T-helper 22 cell (primary cell): ENCODE data around the gene ETS2.

Experiments
- DNase-seq: peaks from one replicate; pipeline ENCODE4 v3.0.0-alpha.2; 2020; ENCODE audit warnings: low read depth

The ETS2 gene

DNA sequence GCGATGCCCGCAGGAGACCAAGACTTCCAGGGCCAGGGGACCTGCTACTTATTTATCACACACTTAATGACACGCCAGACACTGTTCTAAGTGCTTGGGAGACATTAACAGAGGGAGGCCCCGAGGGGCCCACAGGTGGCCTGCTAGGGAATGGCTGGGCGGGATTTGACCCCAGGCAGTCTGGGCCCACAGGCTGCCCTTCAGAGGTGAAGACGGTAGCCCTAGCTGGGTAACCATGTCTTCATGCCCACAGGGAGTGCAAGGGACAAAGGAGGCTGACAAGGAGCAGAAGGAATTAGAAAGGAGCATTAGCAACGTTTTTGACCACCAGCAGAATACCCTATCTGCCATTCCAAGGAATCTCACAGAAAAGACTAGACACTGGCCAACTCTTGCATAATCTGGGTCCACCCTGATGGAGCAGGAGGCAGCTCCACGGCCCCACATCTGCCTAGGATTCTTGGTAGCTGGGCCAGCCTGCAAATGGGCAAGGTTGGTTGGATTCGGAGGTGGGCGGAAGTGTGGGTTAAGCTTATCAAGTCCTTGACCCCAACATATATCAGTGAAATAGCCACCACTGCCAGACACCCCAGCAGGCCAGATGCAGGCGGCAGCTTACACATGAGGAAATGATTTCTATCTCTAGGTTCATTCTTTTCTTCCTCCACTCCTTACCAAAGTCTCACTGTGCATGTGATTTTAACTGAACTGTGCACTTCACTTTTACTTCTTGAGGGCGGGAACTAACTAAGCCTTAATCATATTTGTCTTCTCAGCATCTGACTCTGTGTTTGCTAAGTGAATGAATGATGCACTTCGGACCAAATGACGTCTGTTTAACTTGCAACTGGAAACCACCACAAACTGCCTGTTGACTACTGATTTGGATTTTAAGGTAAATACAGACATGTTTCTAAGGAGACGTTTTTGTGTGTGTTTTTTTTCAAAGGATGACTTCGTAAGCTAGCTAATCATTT lies 3.4 kb upstream of the ETS2 start:
- DNase-seq: no peak

DNA sequence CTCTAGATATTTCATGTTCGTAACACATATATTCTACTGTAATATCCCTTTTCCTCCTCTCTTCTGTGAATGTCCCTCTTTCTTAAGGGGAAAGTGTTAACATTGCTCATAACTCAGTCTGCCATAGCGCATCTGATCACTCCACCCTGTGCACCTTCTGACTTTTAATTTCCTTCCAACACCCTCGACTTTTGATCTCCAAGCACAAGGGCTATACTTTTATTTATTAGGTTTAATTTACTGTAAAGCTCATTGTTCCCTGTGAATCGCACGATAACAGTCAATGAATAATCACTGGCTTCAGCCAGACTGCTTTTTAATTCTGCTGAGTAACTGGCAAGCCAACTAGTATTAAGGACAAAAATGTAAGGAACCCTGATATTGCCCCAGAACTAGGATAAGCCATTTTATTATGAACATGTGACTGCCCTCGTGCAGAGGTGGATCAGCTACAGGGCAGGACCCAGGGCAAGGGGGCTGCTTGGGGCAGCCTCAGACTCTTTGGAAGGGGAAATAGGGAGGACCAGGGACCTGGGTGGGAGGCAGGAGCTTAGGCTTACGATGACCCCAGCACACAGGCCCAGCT lies 2.6 kb upstream of the ETS2 start:
- no peak for DNase-seq

GRCh38 chr21:38804030-38804788 lies 1.5 kb upstream of the ETS2 start:
- DNase-seq: no peak

GRCh38 chr21:38804789-38805327 lies 871 bp upstream of the ETS2 start:
- no peak for DNase-seq

DNA sequence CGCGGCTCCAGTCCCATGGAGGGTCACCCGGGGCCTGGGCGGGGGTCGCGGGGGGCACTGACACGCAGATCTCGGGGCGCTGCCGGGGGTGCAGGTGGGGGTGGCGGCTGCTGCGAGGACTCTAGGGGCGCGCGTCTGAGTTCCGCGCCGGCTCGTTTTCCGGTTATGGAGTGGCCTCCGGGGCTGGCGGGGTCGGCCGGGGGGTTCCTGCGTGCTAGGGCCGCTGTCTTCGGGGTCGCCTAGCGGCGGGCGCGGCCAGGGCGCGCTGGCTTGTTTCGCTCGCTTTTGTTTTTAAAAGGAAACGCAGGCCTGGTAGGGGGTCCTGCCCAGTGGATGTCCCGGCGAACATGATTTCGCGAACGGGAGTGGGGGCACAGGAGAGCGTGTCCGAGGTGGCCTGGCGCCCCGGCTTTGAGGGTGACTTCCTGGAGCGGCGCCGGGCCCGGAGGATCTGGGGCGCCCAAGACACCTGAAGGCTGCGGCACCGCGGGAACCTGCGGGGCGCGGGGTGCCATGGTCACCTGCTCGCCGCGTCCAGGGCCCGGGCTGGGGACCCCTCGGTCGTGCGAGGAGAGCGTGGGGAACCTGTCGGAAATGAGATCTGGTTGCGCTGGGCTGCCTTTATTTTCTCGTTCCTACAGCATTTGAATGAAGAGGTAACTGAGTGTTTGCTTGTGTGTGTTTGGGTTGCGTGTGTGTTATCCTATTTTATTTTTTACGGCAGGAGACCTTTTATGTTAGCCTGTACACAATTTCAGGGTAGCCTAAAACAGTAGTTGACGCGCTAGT lies 618 bp downstream of the ETS2 start:
- no peak for DNase-seq

GRCh38 chr21:38806942-38807284 lies 1.2 kb downstream of the ETS2 start:
- no peak for DNase-seq

DNA sequence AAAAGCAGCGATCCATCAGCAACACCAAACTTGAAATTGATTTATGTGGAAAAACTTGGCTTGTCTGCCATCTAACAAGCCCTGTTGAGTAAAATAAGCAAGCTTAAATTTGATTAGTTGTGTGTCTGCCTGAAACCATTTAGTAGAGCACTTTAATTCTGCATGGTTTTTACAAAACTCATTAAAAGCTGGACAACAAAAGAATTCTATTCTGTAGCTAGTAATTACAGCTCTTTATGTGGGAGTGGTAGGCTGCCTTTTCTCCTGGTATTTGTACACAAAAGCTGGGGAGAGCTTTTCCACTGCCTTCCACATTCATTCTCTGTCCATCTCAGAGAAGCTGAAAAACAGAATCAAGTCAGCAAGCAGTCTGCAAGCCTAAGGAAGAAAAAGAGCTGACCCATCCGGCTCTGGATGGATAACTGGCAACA lies 1.7 kb downstream of the ETS2 start:
- DNase-seq: no peak

DNA sequence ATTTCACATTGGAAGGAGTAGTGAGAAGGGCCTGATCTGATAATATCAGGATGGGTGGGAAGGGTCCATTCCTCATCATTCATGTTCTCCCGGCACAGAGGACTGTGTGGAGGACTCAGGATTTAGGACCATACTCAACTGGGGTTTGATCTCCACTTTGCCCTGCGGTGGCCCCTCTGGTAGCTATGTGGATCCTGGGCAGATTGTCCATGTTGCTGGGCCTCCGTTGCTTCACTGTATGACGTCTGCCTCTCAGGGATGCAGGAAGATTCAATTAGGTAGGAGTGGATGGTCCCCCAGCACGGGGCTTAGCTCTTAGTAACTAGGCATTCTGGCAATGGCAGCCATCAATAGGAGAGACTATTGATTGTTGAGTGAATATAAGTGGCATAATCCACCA lies 2.3 kb downstream of the ETS2 start:
- no peak for DNase-seq

DNA sequence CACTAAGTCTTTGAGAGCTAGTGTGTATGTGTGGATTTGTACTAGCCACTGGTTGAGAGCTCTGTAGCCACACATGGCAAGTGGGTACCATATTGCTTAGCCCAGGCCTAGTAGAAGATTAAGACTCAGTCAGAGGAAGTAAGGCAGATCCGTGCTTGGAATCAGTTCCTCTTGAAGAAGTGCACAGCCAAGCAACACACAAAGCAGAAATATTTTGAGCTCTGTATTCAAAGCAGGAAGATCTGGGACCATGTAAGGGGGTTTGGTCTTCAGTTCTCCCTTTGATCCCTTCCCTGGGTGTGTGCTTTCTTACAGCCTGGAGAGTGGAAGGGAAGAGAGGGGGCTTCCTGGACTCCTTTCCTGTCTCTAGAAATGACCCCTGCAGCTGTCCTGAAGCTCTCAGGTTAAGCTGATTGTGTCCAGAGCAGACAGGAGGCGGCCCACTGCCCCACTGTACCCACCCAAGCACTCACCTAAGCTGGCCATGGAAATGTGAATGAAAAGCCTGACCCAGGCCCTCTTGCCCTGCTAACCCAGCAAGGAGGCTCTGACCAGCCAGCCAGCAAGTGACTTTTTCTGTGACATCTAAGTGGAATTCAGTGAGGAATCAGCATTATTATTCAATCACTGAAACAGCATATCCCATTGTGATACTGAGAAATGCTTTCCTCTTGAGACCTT lies 3.6 kb downstream of the ETS2 start:
- DNase-seq: no peak

DNA sequence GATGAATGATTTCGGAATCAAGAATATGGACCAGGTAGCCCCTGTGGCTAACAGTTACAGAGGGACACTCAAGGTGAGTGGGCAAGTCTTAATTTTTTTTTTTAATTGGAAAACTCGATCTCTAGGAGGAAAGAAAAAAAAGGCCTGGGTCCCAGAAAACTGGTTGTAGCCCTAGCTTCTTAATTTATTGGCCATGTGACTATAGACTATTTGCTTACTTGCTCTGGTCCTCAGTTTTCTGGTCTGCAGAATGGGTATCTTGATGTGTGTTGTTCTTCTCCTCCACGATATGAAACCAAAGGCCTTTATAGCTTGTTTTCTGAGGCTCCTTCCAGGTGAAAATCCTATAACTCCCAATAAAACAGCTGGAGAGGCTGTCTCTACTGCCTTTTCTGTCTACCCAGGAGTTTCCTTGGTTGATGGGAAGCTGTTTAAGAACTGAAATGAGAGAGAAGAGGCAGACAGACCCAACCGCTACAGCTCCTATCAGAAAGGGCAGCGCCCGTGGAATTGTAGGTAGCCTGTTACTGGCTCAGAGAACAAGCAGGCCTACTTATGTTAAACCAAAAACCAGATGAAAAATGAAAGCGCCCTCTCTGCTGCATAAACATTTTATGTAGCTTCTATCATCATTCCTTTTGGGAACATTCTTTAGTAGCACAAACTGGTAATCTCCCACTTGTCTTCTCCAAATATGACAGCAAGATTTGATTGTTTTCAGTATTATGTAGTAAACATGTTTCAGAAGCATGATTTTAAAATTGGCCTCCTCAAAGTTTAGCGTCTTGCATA lies 4.5 kb downstream of the ETS2 start:
- DNase-seq: no peak

DNA sequence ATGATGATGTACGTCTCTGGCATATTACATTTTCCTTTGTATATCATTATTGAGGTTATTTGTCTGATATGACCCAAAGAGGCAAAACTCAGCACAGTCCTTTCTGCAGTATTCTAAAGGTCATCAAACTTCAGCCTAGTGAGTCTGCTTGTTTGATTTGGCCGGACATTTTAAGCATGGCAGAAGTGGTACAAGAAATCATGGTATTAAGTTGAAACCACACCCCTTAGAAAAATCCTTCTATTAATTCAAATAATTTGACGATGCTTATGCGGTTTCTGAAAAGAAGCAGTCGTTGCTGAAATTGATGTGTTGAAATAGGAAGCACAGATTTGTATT lies 5.1 kb downstream of the ETS2 start:
- no peak for DNase-seq

- no peak for DNase-seq
Measured at GRCh38 chr21:38811257-38811656, 5.5 kb downstream of the ETS2 start.

DNA sequence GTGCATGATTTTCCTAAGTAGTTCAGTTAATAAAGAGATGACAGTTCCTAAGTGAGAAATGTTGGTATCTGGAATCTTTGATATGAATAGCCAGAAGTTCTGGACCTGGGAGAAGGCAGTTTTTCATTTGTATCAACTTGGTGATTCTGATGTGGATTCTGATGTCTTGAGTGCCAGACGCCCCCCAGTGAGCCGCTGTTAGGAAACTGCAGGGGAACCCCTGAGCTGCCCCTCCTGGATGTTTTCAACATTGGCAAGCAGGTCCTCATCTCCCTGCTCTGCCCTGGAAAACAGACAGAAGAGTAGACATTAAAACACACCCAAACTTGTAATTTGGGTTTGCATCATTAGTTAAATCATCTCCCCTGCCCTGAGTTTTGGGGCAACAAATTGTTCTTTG lies 7.4 kb downstream of the ETS2 start:
- no peak for DNase-seq

DNA sequence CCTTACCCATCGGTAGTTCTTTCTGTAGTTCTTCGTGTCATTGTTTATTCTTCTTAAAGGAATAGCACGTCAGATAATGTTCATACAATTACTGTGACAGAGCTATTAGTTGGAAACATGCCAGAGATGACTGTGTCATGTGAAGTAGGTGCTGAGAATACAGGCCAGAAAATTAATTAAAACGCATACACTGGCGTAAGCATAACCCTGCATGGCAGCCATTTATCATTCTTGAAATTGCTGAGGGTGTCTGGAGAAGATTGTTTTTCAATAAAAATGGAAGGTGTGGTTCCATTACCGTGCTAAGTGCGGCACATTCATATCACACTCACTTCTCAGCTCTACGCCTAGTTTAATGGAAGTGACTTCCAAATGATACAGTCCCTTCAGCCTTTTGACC lies 7.8 kb downstream of the ETS2 start:
- no peak for DNase-seq

- no peak for DNase-seq
Measured at GRCh38 chr21:38814126-38815059, 8.7 kb downstream of the ETS2 start.

DNA sequence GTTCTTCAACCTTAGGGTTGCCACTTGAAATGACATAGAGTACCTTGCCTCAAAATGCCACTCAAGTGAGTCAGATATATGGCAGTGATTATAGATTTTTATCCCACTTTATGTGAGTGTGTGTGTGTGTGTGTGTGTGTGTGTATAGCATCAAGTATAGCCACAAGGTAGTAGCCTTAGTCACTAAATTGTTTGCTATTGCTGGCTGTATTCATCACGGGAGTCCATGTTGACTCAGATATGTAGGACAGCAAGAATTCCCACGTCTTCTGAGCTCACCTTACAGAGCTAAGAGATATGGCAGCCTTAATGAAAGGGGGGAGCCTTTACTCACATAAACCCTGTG lies 9.3 kb downstream of the ETS2 start:
- DNase-seq: no peak

- DNase-seq: no peak
Measured at GRCh38 chr21:38816400-38816977, 10.8 kb downstream of the ETS2 start.

DNA sequence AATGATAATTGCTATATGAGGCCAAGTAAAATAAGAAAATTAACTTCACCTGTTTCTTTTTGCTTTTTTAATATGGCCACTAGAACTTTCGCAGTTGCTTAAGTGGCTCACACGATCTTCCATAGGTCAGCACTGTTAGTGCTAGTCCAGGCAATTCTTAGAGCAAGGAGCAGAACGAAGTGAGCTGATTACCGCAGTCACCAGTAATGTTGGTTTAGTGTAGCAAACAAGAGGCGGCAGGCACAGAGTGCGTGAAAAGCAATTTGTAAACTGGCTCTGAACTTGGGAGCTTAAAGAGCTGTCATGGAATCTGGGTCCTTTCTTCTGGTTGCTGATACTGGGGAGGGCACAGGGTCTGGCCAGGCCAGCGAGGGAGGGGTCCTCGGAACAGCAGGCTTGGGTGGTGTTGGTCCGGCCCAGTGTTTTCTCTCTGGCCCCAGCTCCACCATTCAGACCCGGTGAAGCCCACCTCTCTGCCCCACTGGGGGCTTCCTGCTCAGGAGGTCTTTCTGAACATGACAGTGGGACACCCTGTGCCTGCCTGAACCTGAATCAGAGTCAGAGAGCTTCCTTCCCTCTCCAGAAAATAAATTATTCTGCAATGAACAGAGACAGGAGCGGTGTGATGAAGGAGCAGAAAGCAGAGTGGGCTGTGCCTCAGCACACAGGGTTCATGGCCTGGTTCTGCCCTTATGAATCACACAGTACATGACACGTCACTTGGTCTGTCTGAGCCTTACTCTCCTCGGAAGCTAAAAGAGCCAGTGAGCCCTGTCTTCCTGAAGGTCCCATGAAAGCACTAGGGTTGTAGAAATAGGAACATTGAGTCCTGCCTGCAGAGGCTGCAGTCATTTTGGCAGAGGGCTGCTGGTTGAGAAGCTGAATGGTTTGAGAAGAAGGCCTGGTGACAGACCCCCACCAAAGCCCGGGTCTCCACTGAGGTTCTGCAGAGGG lies 11.9 kb downstream of the ETS2 start:
- DNase-seq: no peak
